Small intestine (tissue), 16 donors: ENCODE data around the gene KCMF1. TPM values are rescaled to one million over a fixed set of nuclear protein-coding genes. Genes with fewer than 3 reads are reported as not detected.

Experiments used
- DNase-seq, 2 donors: peaks; one replicate each; pipeline versions ENCODE4 v3.0.0 to v3.0.0-alpha.2; 2013
- FAIRE-seq: peaks from 2 replicates; lab custom pipeline; 2012; peaks lifted over from hg19 to GRCh38; lab: Jason Lieb, UNC
- H3K27ac ChIP-seq, 3 donors: one replicate each; pipeline ENCODE4 v1.5.1; 2013; ENCODE audit warnings: low read length in 2 of 3, mild to moderate bottlenecking in 2 of 3, control low read depth in 1 of 3, inconsistent platforms in 1 of 3, low read depth in 1 of 3, moderate library complexity in 1 of 3
- H3K27me3 ChIP-seq, 3 donors: one replicate each; pipeline ENCODE4 v1.6.1; 2013; ENCODE audit warnings: low read length in 3 of 3, inconsistent platforms in 1 of 3; ENCODE audit not compliant: control insufficient read depth in 3 of 3, insufficient read depth in 3 of 3
- H3K36me3 ChIP-seq, 3 donors: one replicate each; pipeline ENCODE4 v1.6.1; 2013; ENCODE audit warnings: low read length in 3 of 3, inconsistent platforms in 1 of 3, low read depth in 1 of 3, mild to moderate bottlenecking in 1 of 3, moderate library complexity in 1 of 3; ENCODE audit not compliant: control insufficient read depth in 3 of 3, insufficient read depth in 2 of 3
- H3K4me1 ChIP-seq, 3 donors: one replicate each; pipeline ENCODE4 v1.6.1; 2013; ENCODE audit warnings: low read length in 2 of 3, inconsistent platforms in 1 of 3, low read depth in 1 of 3, mild to moderate bottlenecking in 1 of 3, moderate library complexity in 1 of 3; ENCODE audit not compliant: control insufficient read depth in 3 of 3, insufficient read depth in 2 of 3
- H3K4me3 ChIP-seq, 3 donors: one replicate each; pipeline ENCODE4 v1.5.1; 2013; ENCODE audit warnings: low read length in 3 of 3, control low read depth in 1 of 3, inconsistent platforms in 1 of 3, low read depth in 1 of 3, mild to moderate bottlenecking in 1 of 3, moderate library complexity in 1 of 3
- H3K9me3 ChIP-seq, 2 donors: one replicate each; pipeline ENCODE4 v1.6.1; 2013; ENCODE audit warnings: low read depth in 1 of 2, low read length in 1 of 2; ENCODE audit not compliant: control insufficient read depth in 2 of 2, insufficient read depth in 1 of 2
- WGBS, 3 donors: extraction: QIAGEN DNeasy Blood & Tissue Kit; methylation state at CpG; one replicate each; pipeline ENCODE4 v1.1.7; 2013; 5-methylcytosine and 5-hydroxymethylcytosine counted together
- long read RNA-seq, 10 donors: transcript quantifications; one replicate each; lab custom pipeline, GENCODE V29; 2026
- polyA plus RNA-seq, 4 donors: library from polyadenylated mRNA; stranded (reverse) in 3 of 4; unstranded in 1 of 4; fragments of 200-250 nt in 3 of 4; fragments of 120-200 nt in 1 of 4; gene quantifications; one replicate each; pipeline versions ENCODE4 v1.2.1 to v1.2.3, GENCODE V29; 2013
- donor health status: healthy with polysubstance abuse.
- donor health status: control.
- donor health status: control.
- donor health status: Bipolar disorder and iron deficiency.
- donor health status: healthy.

Gene KCMF1
- 10 to 100 TPM; 31.9 to 58.9 (median 44.8) TPM for polyA plus RNA-seq
- long read RNA-seq, donor 1, result 0 reads
- long read RNA-seq, donor 2, full-length matches to known transcripts, result 5 of 5 reads
- long read RNA-seq, donor 2, partial matches to known transcripts, result 0 of 5 reads
- long read RNA-seq, donor 2, other reads (novel, unspliced or antisense), result 0 of 5 reads
- long read RNA-seq, donor 3, full-length matches to known transcripts, result 4 of 14 reads
- long read RNA-seq, donor 3, partial matches to known transcripts, result 10 of 14 reads
- long read RNA-seq, donor 3, other reads (novel, unspliced or antisense), result 0 of 14 reads
- long read RNA-seq, donor 4, result 0 reads
- long read RNA-seq, donor 5, full-length matches to known transcripts, result 1 of 1 reads
- long read RNA-seq, donor 5, partial matches to known transcripts, result 0 of 1 reads
- long read RNA-seq, donor 5, other reads (novel, unspliced or antisense), result 0 of 1 reads
- long read RNA-seq, donor 6, full-length matches to known transcripts, result 5 of 5 reads
- long read RNA-seq, donor 6, partial matches to known transcripts, result 0 of 5 reads
- long read RNA-seq, donor 6, other reads (novel, unspliced or antisense), result 0 of 5 reads
- long read RNA-seq, donor 7, result 0 reads
- long read RNA-seq, donor 8, full-length matches to known transcripts, result 2 of 2 reads
- long read RNA-seq, donor 8, partial matches to known transcripts, result 0 of 2 reads
- long read RNA-seq, donor 8, other reads (novel, unspliced or antisense), result 0 of 2 reads
- long read RNA-seq, donor 9, result 0 reads
- long read RNA-seq, donor 10, full-length matches to known transcripts, result 7 of 26 reads
- long read RNA-seq, donor 10, partial matches to known transcripts, result 19 of 26 reads
- long read RNA-seq, donor 10, other reads (novel, unspliced or antisense), result 0 of 26 reads

DNA sequence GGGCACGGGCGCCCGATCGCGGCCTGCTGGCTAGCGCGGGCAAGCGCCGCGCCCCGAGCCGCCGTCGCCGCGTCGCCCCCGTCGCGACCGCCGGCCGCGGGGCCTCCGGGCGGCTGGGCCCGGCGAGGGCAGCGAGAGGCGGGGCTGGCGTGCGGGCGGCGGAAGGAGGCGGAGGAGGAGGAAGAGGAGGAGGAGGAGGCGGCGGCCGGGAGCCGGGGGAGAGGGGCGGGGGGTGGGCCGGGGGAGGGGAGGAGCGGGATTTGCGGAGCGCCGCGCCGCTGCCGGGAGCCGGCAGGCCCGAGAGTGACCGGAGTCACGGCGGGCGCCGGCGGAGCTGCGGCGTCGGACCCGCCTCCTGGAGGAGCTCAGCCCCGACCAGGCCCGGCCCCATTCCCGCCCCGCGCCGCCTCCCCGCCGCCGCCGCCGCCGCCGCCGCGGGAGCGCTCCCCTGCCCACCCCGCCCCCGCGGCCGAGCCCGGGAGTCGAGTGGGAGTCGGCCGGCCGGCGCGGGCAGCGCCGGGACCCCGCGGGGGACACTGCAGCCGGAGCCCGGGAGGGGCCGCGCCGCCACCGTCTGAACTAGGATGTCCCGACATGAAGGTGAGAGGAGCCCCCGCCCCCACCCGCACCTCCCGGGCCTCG is at the start of gene KCMF1:
Gene KCMF1, plus strand, starts transcription at position 294 of the 642 bp plus-strand sequence. Its CDS starts 291 bp downstream, at position 585.
- no peaks in the 10 kb centered on the region for H3K27me3 ChIP-seq
- H3K4me3 ChIP-seq, result peak within 1 kb of the TSS; percentile 93 to 95 (median 93)
- peaks cover 4 to 10% (median 5%) of the 10 kb centered on the region in 3 donors for H3K4me1 ChIP-seq
- H3K36me3 ChIP-seq, result peaks cover 0 to 7% (median 0%) of the 10 kb centered on the region in 3 donors
- peak within 1 kb of the TSS; percentile 98 to 100 (median 99) for H3K27ac ChIP-seq
- peak; percentile 76 to 90 for DNase-seq
- WGBS, 3 donors, result 0% methylated on average over 5 to 100 of the region's 102 CpGs
- H3K9me3 ChIP-seq, result no peaks in the 10 kb centered on the region
- no peak for FAIRE-seq

- H3K9me3 ChIP-seq, result no peaks in the 10 kb centered on the region
- peaks cover 3 to 17% (median 4%) of the 10 kb centered on the region in 3 donors for H3K4me1 ChIP-seq
- no peaks in the 10 kb centered on the region for H3K27me3 ChIP-seq
- FAIRE-seq (no peak), DNase-seq (no peak)
- no peak overlapping the region for H3K27ac ChIP-seq
- no peak overlapping the region for H3K4me3 ChIP-seq
- no peaks in the 10 kb centered on the region for H3K36me3 ChIP-seq
Observed at GRCh38 chr2:84923009-84923408, 48.0 kb upstream of the KCMF1 start.

- 31 to 39% (median 32%) methylated on average over 9 of the region's 9 CpGs for WGBS, 3 donors
- H3K4me3 ChIP-seq, result no peak overlapping the region
- FAIRE-seq, result no peak
Observed at GRCh38 chr2:84924173-84925106, 46.5 kb upstream of the KCMF1 start.

GRCh38 chr2:84925336-84925723 is 45.6 kb upstream of the KCMF1 start:
- WGBS, 3 donors, result 85 to 100% (median 96%) methylated on average over 2 of the region's 2 CpGs

More at GRCh38 chr2:84924173-84925106, 46.5 kb upstream of the KCMF1 start:
- Histone ChIP-seq H3K4me1 (peaks cover 3 to 17% (median 4%) of the 10 kb centered on the region in 3 donors), H3K9me3 (no peaks in the 10 kb centered on the region), H3K27me3 (no peaks in the 10 kb centered on the region), H3K36me3 (no peaks in the 10 kb centered on the region), H3K27ac (peak overlapping the region in 2 of 3 donors; percentile 1 to 93)
- DNase-seq, result peak in 1 of 2 donors; percentile 83

DNA sequence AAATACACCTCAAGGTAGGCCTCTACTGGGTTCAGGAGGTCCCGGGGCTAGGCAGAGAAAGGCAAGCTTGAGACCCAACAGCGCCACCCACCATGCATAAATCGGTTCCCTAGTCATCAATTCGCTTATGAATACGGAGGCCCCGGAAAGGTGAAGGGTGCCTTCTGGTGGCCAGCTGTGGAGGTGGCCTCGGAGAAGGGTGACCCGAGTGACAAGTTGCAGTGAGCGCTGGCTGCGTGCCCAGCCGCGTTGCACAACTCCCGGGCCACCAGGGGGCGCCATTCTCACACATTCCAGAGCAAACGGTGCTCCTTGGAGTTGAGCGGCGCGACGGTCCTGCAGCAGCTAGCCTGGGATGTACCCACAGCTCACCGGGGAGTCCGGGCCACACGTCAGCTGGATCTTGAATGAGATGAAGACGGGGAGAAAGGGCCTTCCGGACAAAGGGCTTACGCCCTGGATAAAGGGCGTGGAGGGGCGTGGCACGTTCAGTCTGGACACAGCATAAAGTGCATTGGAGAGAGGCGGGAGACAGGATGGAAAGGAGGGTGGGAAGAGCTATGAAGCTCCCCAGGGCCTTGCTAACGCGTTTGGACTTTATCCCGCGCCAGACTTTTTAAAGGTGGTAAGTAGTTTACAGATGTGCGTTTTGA is 45.1 kb upstream of the KCMF1 start:
- DNase-seq (peak; percentile 97 to 98), FAIRE-seq (no peak)
- no peaks in the 10 kb centered on the region for H3K36me3 ChIP-seq
- peak overlapping the region in 2 of 3 donors; percentile 12 to 75 for H3K27ac ChIP-seq
- 1 to 5% (median 3%) methylated on average over 32 to 34 of the region's 34 CpGs for WGBS, 3 donors
- no peaks in the 10 kb centered on the region for H3K9me3 ChIP-seq
- peak overlapping the region in 2 of 3 donors; percentile 21 to 39 for H3K4me3 ChIP-seq
- no peaks in the 10 kb centered on the region for H3K27me3 ChIP-seq
- peaks cover 0 to 8% (median 3%) of the 10 kb centered on the region in 3 donors for H3K4me1 ChIP-seq

More at GRCh38 chr2:84925336-84925723, 45.6 kb upstream of the KCMF1 start:
- H3K27me3 ChIP-seq, result no peaks in the 10 kb centered on the region
- H3K36me3 ChIP-seq, result no peaks in the 10 kb centered on the region
- peaks cover 2 to 10% (median 3%) of the 10 kb centered on the region in 3 donors for H3K4me1 ChIP-seq
- no peak overlapping the region for H3K4me3 ChIP-seq
- FAIRE-seq, result no peak
- no peaks in the 10 kb centered on the region for H3K9me3 ChIP-seq
- DNase-seq, result no peak
- H3K27ac ChIP-seq, result peak overlapping the region in 2 of 3 donors; percentile 12 to 75

GRCh38 chr2:84927275-84927627 is 43.7 kb upstream of the KCMF1 start:
- H3K4me3 ChIP-seq, result no peak overlapping the region
- no peak for FAIRE-seq
- no peaks in the 10 kb centered on the region for H3K27me3 ChIP-seq
- DNase-seq, result no peak
- no peaks in the 10 kb centered on the region for H3K36me3 ChIP-seq
- H3K27ac ChIP-seq, result no peak overlapping the region
- WGBS, 3 donors, result 45 to 48% (median 47%) methylated on average over 3 of the region's 3 CpGs
- H3K4me1 ChIP-seq, result peaks cover 0 to 8% (median 3%) of the 10 kb centered on the region in 3 donors
- no peaks in the 10 kb centered on the region for H3K9me3 ChIP-seq

DNA sequence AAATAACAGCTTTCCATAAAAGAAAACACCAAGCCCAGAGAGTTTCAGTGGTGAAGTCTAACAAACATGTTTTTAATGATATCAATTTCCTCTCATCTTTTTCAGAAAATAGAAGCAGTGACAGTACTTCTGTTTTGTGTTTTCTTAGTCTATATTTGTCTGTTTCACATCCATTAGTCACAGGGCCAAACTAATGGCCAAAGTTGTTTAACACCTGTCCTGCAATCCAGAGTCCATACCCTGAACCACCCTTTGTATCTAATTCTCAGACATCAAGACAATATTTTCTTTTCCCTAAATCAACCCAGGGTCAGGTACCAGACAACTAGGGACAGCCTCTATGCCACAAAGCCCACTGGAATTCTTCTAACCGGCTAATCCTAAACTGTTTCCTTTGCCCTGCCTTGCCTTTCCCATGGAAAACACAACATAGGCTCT is 39.6 kb upstream of the KCMF1 start:
- H3K9me3 ChIP-seq, result no peaks in the 10 kb centered on the region
- no peaks in the 10 kb centered on the region for H3K36me3 ChIP-seq
- peaks cover 0 to 5% (median 0%) of the 10 kb centered on the region in 3 donors for H3K4me1 ChIP-seq
- 72 to 93% (median 91%) methylated on average over 1 of the region's 1 CpG for WGBS, 3 donors
- no peak for DNase-seq
- no peak for FAIRE-seq
- H3K27me3 ChIP-seq, result no peaks in the 10 kb centered on the region
- no peak overlapping the region for H3K27ac ChIP-seq
- H3K4me3 ChIP-seq, result no peak overlapping the region
